Dendritic cell treated with granulocyte-macrophage colony-stimulating factor and Interleukin-4, amounts not matched to agents 40 ng/mL and 50 ng/mL, for 4 days (primary cell): ENCODE measurements around the gene UBA3.

ENCODE experiments used
- H3K27ac Mint-ChIP-seq: one replicate; pipeline ENCODE4 v1.8.0; 2022; ENCODE audit warnings: mild to moderate bottlenecking, mixed read lengths
- H3K27me3 Mint-ChIP-seq: one replicate; pipeline ENCODE4 v1.8.0; 2022; ENCODE audit warnings: mild to moderate bottlenecking, mixed read lengths
- H3K36me3 Mint-ChIP-seq: one replicate; pipeline ENCODE4 v1.8.0; 2022; ENCODE audit warnings: low read depth, mixed read lengths
- H3K4me1 Mint-ChIP-seq: one replicate; pipeline ENCODE4 v1.8.0; 2022; ENCODE audit warnings: low read depth, mixed read lengths
- H3K4me3 Mint-ChIP-seq: one replicate; pipeline ENCODE4 v1.8.0; 2022; ENCODE audit warnings: mild to moderate bottlenecking, moderate library complexity, mixed read lengths
- H3K9me3 Mint-ChIP-seq: one replicate; pipeline ENCODE4 v1.8.0; 2022; ENCODE audit warnings: mixed read lengths
- intact Hi-C: fragments of 100-400 bp; cut with micrococcal nuclease; formaldehyde crosslinking; loops from one replicate; pipeline ENCODE4 v1.15.0; 2022

The UBA3 gene

GRCh38 chr3:69092030-69092516 lies 11.9 kb upstream of the UBA3 start:
- peak overlapping the region; percentile 79 for H3K4me3 Mint-ChIP-seq
- H3K4me1 Mint-ChIP-seq = peaks cover 71% of the 10 kb centered on the region
- H3K36me3 Mint-ChIP-seq = peaks cover 81% of the 10 kb centered on the region
- no peaks in the 10 kb centered on the region for H3K27me3 Mint-ChIP-seq
- intact Hi-C loops = loop anchor here (1.0 to 2.0 kb wide), 2 partner anchors 8 to 13 kb away; partner anchors contain the start of gene ARL6IP5
- no peaks in the 10 kb centered on the region for H3K9me3 Mint-ChIP-seq
- H3K27ac Mint-ChIP-seq = peak overlapping the region; percentile 94

GRCh38 chr3:69091389-69092029 lies 11.3 kb upstream of the UBA3 start:
- no peaks in the 10 kb centered on the region for H3K9me3 Mint-ChIP-seq
- H3K27me3 Mint-ChIP-seq = no peaks in the 10 kb centered on the region
- intact Hi-C loops = loop anchor here (1.0 to 2.0 kb wide), 2 partner anchors 7 to 13 kb away; partner anchors contain the start of gene ARL6IP5
- peaks cover 76% of the 10 kb centered on the region for H3K36me3 Mint-ChIP-seq
- H3K4me1 Mint-ChIP-seq = peaks cover 69% of the 10 kb centered on the region
- peak overlapping the region; percentile 79 for H3K4me3 Mint-ChIP-seq
- H3K27ac Mint-ChIP-seq = peak overlapping the region; percentile 94

GRCh38 chr3:69090021-69090420 lies 9.9 kb upstream of the UBA3 start:
- no peaks in the 10 kb centered on the region for H3K27me3 Mint-ChIP-seq
- intact Hi-C loops = no loop called here
- peaks cover 76% of the 10 kb centered on the region for H3K36me3 Mint-ChIP-seq
- H3K27ac Mint-ChIP-seq = peak overlapping the region; percentile 94
- H3K4me1 Mint-ChIP-seq = peaks cover 59% of the 10 kb centered on the region
- H3K4me3 Mint-ChIP-seq = peak overlapping the region; percentile 39
- H3K9me3 Mint-ChIP-seq = no peaks in the 10 kb centered on the region

- Mint-ChIP-seq H3K36me3 (peaks cover 62% of the 10 kb centered on the region), H3K4me3 (peak overlapping the region; percentile 74), H3K4me1 (peaks cover 54% of the 10 kb centered on the region), H3K27me3 (no peaks in the 10 kb centered on the region), H3K27ac (peak overlapping the region; percentile 98), H3K9me3 (no peaks in the 10 kb centered on the region)
- intact Hi-C loops = loop anchor here (5.0 to 10.0 kb wide), 2 partner anchors 36 to 237 kb away; partner anchors contain the start of gene TMF1
These were observed 7.9 kb upstream of the UBA3 start for GRCh38 chr3:69088063-69088462.

GRCh38 chr3:69087030-69087791 lies 7.0 kb upstream of the UBA3 start:
- Mint-ChIP-seq H3K27me3 (no peaks in the 10 kb centered on the region), H3K27ac (peak overlapping the region; percentile 98), H3K4me3 (peak overlapping the region; percentile 94), H3K4me1 (peaks cover 56% of the 10 kb centered on the region), H3K9me3 (no peaks in the 10 kb centered on the region), H3K36me3 (peaks cover 56% of the 10 kb centered on the region)
- intact Hi-C loops = loop anchor here (5.0 to 10.0 kb wide), 2 partner anchors 35 to 238 kb away; partner anchors contain the start of gene TMF1

GRCh38 chr3:69085833-69086722 lies 5.9 kb upstream of the UBA3 start:
- H3K27ac Mint-ChIP-seq = peak overlapping the region; percentile 98
- peaks cover 55% of the 10 kb centered on the region for H3K4me1 Mint-ChIP-seq
- no peaks in the 10 kb centered on the region for H3K9me3 Mint-ChIP-seq
- intact Hi-C loops = loop anchor here (5.0 to 10.0 kb wide), 2 partner anchors 34 to 239 kb away; partner anchors contain the start of gene TMF1
- no peaks in the 10 kb centered on the region for H3K27me3 Mint-ChIP-seq
- H3K4me3 Mint-ChIP-seq = peak overlapping the region; percentile 94
- H3K36me3 Mint-ChIP-seq = peaks cover 45% of the 10 kb centered on the region

GRCh38 chr3:69085168-69085832 lies 5.1 kb upstream of the UBA3 start:
- peak overlapping the region; percentile 94 for H3K4me3 Mint-ChIP-seq
- no peaks in the 10 kb centered on the region for H3K9me3 Mint-ChIP-seq
- H3K4me1 Mint-ChIP-seq = peaks cover 47% of the 10 kb centered on the region
- H3K27me3 Mint-ChIP-seq = no peaks in the 10 kb centered on the region
- intact Hi-C loops = loop anchor here (5.0 to 10.0 kb wide), 2 partner anchors 33 to 240 kb away; partner anchors contain the start of gene TMF1
- peaks cover 37% of the 10 kb centered on the region for H3K36me3 Mint-ChIP-seq
- peak overlapping the region; percentile 98 for H3K27ac Mint-ChIP-seq

- peak within 1 kb of the TSS; percentile 94 for H3K4me3 Mint-ChIP-seq
- H3K36me3 Mint-ChIP-seq = peaks cover 31% of the 10 kb centered on the region
- no peaks in the 10 kb centered on the region for H3K27me3 Mint-ChIP-seq
- H3K9me3 Mint-ChIP-seq = no peaks in the 10 kb centered on the region
- intact Hi-C loops = loop anchor here (1.0 to 10.0 kb wide), 3 partner anchors 8 to 240 kb away; partner anchors contain the start of gene TMF1
- H3K4me1 Mint-ChIP-seq = peaks cover 39% of the 10 kb centered on the region
- H3K27ac Mint-ChIP-seq = peak within 1 kb of the TSS; percentile 98
These were observed 4.4 kb upstream of the UBA3 start, which contains the start of gene ARL6IP5 for GRCh38 chr3:69084326-69085167. ARL6IP5 (plus strand) TSS chr3:69084937; CDS start chr3:69085048, 111 bp downstream.

GRCh38 chr3:69082805-69083204 lies 2.6 kb upstream of the UBA3 start:
- intact Hi-C loops = loop anchor here (10.0 kb wide), 1 partner anchor 242 kb away; no protein-coding TSS in a partner anchor
- H3K4me3 Mint-ChIP-seq = peak overlapping the region; percentile 34
- H3K9me3 Mint-ChIP-seq = no peaks in the 10 kb centered on the region
- peak overlapping the region; percentile 98 for H3K27ac Mint-ChIP-seq
- H3K36me3 Mint-ChIP-seq = peaks cover 29% of the 10 kb centered on the region
- H3K27me3 Mint-ChIP-seq = no peaks in the 10 kb centered on the region
- peaks cover 42% of the 10 kb centered on the region for H3K4me1 Mint-ChIP-seq

GRCh38 chr3:69082361-69082760 lies 2.2 kb upstream of the UBA3 start:
- intact Hi-C loops = loop anchor here (10.0 kb wide), 1 partner anchor 242 kb away; no protein-coding TSS in a partner anchor
- Mint-ChIP-seq H3K27me3 (no peaks in the 10 kb centered on the region), H3K36me3 (peaks cover 33% of the 10 kb centered on the region), H3K4me3 (no peak overlapping the region), H3K27ac (peak overlapping the region; percentile 98), H3K4me1 (peaks cover 45% of the 10 kb centered on the region), H3K9me3 (no peaks in the 10 kb centered on the region)

GRCh38 chr3:69081583-69082262 lies 1.6 kb upstream of the UBA3 start:
- Mint-ChIP-seq H3K27me3 (no peaks in the 10 kb centered on the region), H3K9me3 (no peaks in the 10 kb centered on the region), H3K4me3 (no peak overlapping the region), H3K4me1 (peaks cover 45% of the 10 kb centered on the region), H3K36me3 (peaks cover 39% of the 10 kb centered on the region), H3K27ac (peak overlapping the region; percentile 98)
- intact Hi-C loops = loop anchor here (10.0 kb wide), 1 partner anchor 243 kb away; no protein-coding TSS in a partner anchor
